ENCODE data around the gene DNPEP. TPM values are rescaled to one million over a fixed set of nuclear protein-coding genes. Genes with fewer than 3 reads are reported as not detected.

DNPEP gene
- total RNA-seq, 1 donor from 2014 or later = 50.8 TPM

DNA sequence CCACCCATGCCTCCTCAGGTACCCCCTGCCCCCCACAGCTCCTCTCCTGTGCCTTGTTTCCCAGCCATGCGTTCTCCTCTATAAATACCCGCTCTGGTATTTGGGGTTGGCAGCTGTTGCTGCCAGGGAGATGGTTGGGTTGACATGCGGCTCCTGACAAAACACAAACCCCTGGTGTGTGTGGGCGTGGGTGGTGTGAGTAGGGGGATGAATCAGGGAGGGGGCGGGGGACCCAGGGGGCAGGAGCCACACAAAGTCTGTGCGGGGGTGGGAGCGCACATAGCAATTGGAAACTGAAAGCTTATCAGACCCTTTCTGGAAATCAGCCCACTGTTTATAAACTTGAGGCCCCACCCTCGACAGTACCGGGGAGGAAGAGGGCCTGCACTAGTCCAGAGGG lies 29.7 kb upstream of the DNPEP start:
- H3K4me3 ChIP-seq (ENCODE audit: low read depth, low read length) = no peak overlapping the region
- FAIRE-seq = no peak
- no peaks in the 10 kb centered on the region for H3K36me3 ChIP-seq (ENCODE audit: control insufficient read depth, insufficient read depth, low read length)
- TF ChIP-seq, protein P1, sequence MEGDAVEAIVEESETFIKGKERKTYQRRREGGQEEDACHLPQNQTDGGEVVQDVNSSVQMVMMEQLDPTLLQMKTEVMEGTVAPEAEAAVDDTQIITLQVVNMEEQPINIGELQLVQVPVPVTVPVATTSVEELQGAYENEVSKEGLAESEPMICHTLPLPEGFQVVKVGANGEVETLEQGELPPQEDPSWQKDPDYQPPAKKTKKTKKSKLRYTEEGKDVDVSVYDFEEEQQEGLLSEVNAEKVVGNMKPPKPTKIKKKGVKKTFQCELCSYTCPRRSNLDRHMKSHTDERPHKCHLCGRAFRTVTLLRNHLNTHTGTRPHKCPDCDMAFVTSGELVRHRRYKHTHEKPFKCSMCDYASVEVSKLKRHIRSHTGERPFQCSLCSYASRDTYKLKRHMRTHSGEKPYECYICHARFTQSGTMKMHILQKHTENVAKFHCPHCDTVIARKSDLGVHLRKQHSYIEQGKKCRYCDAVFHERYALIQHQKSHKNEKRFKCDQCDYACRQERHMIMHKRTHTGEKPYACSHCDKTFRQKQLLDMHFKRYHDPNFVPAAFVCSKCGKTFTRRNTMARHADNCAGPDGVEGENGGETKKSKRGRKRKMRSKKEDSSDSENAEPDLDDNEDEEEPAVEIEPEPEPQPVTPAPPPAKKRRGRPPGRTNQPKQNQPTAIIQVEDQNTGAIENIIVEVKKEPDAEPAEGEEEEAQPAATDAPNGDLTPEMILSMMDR (IDR thresholded peaks at IDR 0.05; ENCODE audit: insufficient read depth, low read length, severe bottlenecking) = no peak
- H3K27me3 ChIP-seq (ENCODE audit: control insufficient read depth, insufficient read depth, low read length) = peaks cover 11% of the 10 kb centered on the region
- DNase-seq (ENCODE audit: low read depth) = no peak

DNA sequence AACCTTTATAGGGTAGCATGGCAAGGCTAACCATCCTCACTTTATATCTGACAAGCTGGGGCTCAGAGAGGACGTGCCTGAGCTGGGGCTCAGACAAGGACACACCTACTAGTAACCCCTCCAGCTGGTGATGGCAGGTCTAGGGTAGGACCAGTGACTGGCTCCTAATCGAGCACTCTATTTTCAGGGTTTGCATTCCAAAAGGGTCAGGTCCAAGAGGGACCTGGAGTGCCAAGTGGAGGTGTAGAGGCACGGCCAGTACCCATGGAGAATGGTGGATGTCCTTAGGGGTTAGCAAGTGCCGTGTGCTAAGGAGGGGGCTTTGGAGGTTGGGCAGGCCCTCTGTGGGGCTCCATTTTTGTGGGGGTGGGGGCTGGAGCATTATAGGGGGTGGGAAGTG lies 29.2 kb upstream of the DNPEP start:
- peaks cover 11% of the 10 kb centered on the region for H3K27me3 ChIP-seq (ENCODE audit: control insufficient read depth, insufficient read depth, low read length)
- H3K36me3 ChIP-seq (ENCODE audit: control insufficient read depth, insufficient read depth, low read length) = no peaks in the 10 kb centered on the region
- no peak overlapping the region for H3K4me3 ChIP-seq (ENCODE audit: low read depth, low read length)
- TF ChIP-seq, protein P1 (IDR thresholded peaks at IDR 0.05; ENCODE audit: insufficient read depth, low read length, severe bottlenecking) = no peak
- DNase-seq (ENCODE audit: low read depth) = no peak
- FAIRE-seq = no peak

DNA sequence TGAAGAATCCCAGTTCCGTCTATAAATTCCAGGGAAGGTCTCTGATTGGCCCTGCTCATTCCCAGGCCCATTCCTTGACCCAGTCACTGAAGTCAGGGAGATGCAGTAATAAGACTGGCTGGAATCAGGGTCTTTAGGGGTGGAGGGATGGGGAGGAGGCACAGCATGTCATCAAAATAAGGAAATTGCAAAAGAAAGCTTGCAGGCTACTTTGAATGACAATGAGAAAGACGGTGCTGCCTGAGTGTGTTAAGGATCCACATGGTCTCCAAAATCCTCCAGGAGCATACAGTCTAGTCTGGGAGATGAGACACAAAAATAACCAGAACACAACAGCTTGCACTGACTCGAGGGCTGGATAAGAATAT lies 28.5 kb upstream of the DNPEP start:
- DNase-seq (ENCODE audit: low read depth) (no peak), FAIRE-seq (no peak)
- H3K27me3 ChIP-seq (ENCODE audit: control insufficient read depth, insufficient read depth, low read length) = peaks cover 11% of the 10 kb centered on the region
- TF ChIP-seq, protein P1 (IDR thresholded peaks at IDR 0.05; ENCODE audit: insufficient read depth, low read length, severe bottlenecking) = no peak
- no peak overlapping the region for H3K4me3 ChIP-seq (ENCODE audit: low read depth, low read length)
- no peaks in the 10 kb centered on the region for H3K36me3 ChIP-seq (ENCODE audit: control insufficient read depth, insufficient read depth, low read length)

DNA sequence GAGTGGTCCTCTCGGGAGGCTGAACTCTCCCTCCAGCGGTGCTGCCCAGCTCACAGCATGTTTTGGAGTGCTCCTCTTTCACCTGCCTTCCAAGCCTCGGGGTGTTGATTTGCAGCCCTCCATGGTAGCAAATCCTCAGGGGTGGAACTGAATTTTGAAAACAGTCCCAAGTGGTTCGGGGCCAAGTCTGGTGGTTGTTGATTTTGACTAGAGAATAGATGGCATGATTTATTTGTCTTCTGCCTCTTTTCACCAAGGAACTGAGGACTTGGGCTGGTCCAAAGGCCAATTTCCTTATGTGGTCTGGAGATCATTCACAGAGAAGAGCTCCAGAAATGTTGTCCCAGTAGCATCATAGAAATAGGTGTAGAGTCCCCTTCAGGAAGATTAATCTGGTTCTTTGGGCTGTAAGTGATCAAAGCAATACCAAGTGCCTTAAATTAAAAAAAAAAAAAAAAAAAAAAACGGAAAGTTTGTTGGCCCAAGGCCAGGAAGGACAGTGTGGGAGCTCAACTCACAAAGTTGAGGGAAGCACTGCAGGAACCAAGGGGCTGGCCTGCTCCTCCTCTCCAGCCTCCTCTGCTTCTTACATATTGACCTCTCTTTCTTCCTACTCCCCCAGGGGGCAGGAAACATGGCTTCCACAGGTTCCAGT lies 28.0 kb upstream of the DNPEP start:
- FAIRE-seq (no peak), DNase-seq (ENCODE audit: low read depth) (no peak)
- H3K27me3 ChIP-seq (ENCODE audit: control insufficient read depth, insufficient read depth, low read length) = peaks cover 11% of the 10 kb centered on the region
- no peak overlapping the region for H3K4me3 ChIP-seq (ENCODE audit: low read depth, low read length)
- H3K36me3 ChIP-seq (ENCODE audit: control insufficient read depth, insufficient read depth, low read length) = no peaks in the 10 kb centered on the region
- TF ChIP-seq, protein P1 (IDR thresholded peaks at IDR 0.05; ENCODE audit: insufficient read depth, low read length, severe bottlenecking) = no peak

DNA sequence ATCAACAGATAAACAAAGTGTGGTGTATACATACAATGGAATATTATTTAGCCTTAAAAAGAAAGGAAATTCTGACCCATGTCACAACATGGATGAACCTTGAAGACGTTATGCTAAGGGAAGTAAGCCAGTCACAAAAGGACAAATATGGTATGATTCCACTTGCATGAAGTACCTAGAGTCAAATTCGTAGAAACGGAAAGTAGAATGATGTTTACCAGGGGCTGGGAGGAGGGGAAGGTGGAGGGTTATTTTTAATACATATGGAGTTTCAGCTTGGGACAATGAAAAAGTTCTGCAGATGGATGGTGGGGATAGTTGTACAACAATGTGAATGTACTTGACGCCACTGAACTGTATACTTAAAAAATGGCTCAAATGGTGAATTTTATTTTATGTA lies 27.1 kb upstream of the DNPEP start:
- TF ChIP-seq, protein P1 (IDR thresholded peaks at IDR 0.05; ENCODE audit: insufficient read depth, low read length, severe bottlenecking) = no peak
- Histone ChIP-seq H3K27me3 (ENCODE audit: control insufficient read depth, insufficient read depth, low read length) (peaks cover 11% of the 10 kb centered on the region), H3K36me3 (ENCODE audit: control insufficient read depth, insufficient read depth, low read length) (no peaks in the 10 kb centered on the region), H3K4me3 (ENCODE audit: low read depth, low read length) (no peak overlapping the region)
- FAIRE-seq (no peak), DNase-seq (ENCODE audit: low read depth) (no peak)

DNA sequence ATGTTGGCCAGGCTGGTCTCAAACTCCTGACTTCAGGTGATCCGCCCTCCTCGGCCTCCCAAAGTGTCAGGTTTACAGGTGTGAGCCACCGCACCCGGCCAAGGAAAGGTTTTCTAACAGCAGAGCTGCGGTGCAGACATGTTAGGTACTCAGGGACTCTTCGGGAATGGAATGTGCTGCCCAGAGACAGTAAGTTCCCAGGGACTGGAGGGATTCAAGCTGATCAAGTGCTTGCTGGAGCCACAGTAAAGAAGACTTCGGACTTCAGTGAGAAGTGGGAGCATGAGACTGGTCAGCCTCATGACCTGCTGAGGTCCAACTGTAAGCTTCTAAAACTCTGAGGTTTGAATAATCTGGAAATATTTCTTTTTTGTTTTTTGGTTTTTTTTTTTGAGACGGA lies 22.7 kb upstream of the DNPEP start:
- no peaks in the 10 kb centered on the region for H3K36me3 ChIP-seq (ENCODE audit: control insufficient read depth, insufficient read depth, low read length)
- DNase-seq (ENCODE audit: low read depth) (no peak), FAIRE-seq (no peak)
- H3K4me3 ChIP-seq (ENCODE audit: low read depth, low read length) = no peak overlapping the region
- TF ChIP-seq, protein P1 (IDR thresholded peaks at IDR 0.05; ENCODE audit: insufficient read depth, low read length, severe bottlenecking) = no peak
- H3K27me3 ChIP-seq (ENCODE audit: control insufficient read depth, insufficient read depth, low read length) = no peaks in the 10 kb centered on the region
